MM.1S (cell line): ENCODE measurements around the gene KLHL25.

Source experiments
- CTCF ChIP-seq: fragments of 300-600 bp; sonication (generic); IDR thresholded peaks from 2 replicates; pipeline ENCODE4 v1.5.1; 2016; ENCODE audit warnings: antibody characterized with exemption, low read length, mixed read lengths
- EZH2 ChIP-seq: fragments of 300-600 bp; sonication (generic); optimal IDR thresholded peaks from 2 replicates; pipeline ENCODE3; 2017; ENCODE audit warnings: low read depth, mild to moderate bottlenecking, antibody characterized with exemption, low read length, mixed read lengths
- EZH2phosphoT487 ChIP-seq: fragments of 300-600 bp; sonication (generic); IDR thresholded peaks from 2 replicates; pipeline ENCODE4 v1.6.1; 2018; ENCODE audit warnings: antibody characterized with exemption, low read length

DNA sequence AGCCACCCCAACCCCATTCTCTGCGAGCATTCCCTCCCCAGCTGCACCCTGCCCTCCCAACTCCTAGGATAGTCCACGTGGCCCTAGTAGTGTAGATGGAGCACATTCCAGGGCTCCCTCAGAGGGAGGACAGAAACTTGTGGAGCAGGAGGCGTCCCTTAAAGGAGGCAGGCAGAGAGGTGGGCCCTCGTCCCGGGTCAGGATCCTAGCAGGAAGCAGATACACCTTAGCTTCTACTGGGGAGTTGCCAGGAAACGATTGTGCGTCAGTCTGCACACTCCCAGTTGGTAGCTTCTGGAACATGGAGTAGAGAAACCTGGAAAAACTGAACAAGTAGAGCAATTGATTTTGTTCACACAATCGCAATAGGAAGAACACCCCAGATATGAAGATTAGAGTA, 43.9 kb upstream of the KLHL25 start:
- TF ChIP-seq EZH2 (no peak), CTCF (no peak), EZH2phosphoT487 (no peak)
